GOT3 (cell line): ENCODE results near the gene CHMP6.

Source experiments
- DNase-seq: peaks from one replicate; lab custom pipeline; 2025; ENCODE audit warnings: mixed read lengths; lab: John Stamatoyannopoulos, UW

The CHMP6 gene

DNA sequence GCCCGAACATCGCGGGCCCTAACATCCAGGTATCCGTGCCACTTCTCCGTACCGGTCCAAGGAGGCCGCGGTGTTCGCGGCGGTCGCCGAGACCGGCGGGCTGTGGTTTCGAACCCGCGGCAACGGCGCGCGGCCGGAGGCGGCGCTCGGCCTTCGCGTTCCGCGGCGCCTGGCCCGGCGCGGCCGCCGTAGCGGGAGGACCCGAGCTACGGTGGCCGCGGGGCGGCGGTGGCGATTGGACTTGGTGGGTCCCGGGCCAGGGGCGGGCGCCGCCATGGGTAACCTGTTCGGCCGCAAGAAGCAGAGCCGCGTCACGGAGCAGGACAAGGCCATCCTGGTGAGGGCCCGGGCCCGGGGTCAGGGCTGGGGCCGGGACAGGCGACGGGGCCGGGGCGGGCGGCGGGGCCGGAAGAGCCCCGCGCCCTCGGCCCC lies at the start of gene CHMP6:
Gene CHMP6 (plus strand): TSS at position 197 of the 432 bp plus-strand sequence. CDS start 78 bp downstream, at position 275.
- no peak for DNase-seq

DNA sequence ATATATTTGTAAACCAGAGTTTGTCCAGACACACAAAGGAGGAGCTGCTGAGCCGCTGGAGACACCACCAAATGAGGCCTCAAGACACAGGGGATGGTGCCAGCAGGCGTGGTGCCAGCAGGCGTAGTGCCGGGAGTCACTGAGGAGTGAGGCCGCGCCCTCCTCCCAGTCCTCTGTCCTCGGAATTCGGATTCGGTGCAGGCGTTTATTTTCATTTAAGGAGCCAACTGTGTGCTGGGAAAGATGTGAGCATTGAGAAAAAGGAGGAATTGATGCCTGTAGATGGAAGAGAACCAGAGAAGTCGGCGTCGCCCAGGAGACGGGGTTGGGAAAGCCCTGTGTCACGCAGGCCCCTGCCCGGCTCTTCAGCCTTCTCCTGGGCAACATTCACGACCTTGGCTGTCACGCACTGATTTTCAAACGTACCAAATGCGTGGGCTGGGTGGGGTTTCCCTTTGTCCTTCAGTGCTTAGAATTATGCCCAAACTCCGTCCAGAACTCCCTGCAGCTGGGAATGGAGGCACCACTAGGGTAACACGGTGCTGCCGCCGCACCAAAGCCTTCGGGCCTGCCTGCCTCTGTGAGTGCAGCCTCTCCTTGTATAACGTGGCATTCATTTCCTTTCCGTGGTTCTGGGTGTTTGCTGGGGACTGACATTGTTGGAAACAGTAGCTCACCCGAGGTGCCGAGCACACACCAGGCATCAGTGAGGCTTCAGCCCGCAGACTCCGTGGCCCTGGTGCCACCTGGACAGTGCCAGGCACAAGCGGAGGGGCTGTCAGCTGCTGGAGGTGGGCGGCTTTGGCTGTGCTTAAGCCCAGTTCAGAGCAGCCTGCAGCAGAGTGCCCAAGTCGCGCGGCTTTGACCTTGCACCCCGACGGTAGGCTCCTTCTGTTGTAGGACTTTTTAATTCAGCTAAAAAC lies 49.0 kb upstream of the CHMP6 start:
- DNase-seq = no peak

DNA sequence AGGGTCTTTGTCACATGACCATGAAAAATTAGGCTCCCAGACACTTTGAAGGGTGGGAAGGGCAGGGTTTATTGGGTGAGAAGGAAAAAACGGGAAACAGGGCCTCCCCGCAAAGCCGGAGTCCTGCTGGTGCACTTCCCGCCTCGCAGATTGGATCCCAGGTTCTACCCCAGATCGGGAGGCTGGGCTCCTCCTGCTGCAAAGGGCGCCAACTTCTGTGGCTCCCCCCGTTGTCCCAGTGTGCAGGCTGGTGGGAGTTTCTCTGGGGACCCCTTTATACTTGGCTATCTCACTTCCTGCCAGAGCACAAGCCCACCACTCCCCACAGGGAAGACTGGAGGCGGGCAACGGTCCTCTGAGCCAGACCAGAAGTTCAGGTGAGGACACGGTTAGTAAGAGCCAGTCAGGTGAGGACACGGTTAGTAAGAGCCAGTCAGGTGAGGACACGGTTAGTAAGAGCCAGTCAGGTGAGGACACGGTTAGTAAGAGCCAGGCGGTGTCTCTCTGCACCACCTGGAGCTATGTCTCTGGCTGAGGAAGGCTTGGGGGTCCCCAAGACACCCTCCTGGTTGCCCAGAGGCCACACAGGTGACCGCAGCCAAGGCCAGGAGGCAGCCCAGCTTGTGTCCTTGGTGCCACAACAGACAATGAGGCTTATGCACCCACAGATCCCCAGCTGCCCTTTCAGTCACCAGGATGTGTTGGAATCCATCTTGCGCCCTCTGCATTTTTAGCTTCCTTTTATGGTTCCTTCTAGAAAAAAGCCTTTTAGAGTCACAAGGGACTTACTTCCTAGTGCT lies 48.1 kb upstream of the CHMP6 start:
- no peak for DNase-seq

DNA sequence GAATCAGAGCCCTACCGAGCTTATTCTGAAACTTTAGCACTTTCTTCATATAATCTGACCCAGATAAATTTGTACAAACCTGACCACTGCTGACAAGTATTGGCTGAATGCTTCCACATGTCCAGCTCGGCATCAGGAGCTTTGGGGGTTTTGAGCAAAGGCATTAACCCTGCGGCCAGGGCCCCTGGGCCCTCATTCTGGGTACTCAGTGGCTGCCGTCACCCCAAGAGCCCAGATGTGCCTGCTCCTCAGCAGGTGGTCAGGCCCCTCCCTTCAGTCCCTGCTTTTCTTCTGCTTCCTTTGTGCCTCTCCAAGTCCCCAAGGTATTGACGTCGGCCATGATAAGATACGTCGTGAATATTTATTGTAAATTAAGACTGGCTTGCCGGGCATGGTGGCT lies 47.3 kb upstream of the CHMP6 start:
- DNase-seq = no peak

DNA sequence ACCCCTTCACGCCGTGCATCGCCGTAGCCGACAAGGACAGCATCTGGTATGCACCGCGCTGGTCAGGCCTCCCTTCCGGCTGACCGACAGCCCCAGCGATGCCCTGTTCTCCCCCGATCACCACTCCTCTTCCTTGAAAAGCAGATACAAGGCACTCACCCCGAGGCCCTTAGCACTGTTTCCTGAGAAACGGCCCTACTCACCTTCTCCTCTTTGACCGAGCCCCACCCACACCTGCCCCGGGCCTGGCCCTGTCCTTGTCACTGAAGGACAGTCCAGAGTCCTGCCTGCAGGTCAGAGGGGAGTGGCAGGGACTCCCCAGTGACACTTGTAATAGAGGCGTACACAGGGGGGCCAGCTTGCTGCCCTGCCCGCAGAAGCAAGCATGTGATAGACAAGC lies 45.9 kb upstream of the CHMP6 start:
- no peak for DNase-seq

DNA sequence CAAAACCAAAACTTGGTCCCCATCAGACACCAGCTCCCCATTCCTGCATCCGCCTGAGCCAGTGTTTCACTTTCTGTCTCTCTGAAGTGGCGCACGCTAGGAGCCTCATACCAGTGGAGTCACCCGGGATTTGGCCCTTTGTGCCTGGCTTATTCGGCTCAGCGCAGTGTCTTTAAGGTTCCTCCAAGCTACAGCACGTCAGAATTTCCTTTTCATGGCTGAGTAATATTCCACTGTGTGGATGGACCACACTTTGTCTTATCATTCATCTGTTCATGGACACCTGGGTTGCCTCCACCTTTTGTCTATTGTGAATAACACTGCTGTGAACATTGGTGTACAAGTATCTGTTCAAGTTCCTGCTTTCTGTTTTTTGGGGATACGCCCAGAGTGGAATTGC lies 45.2 kb upstream of the CHMP6 start:
- no peak for DNase-seq

DNA sequence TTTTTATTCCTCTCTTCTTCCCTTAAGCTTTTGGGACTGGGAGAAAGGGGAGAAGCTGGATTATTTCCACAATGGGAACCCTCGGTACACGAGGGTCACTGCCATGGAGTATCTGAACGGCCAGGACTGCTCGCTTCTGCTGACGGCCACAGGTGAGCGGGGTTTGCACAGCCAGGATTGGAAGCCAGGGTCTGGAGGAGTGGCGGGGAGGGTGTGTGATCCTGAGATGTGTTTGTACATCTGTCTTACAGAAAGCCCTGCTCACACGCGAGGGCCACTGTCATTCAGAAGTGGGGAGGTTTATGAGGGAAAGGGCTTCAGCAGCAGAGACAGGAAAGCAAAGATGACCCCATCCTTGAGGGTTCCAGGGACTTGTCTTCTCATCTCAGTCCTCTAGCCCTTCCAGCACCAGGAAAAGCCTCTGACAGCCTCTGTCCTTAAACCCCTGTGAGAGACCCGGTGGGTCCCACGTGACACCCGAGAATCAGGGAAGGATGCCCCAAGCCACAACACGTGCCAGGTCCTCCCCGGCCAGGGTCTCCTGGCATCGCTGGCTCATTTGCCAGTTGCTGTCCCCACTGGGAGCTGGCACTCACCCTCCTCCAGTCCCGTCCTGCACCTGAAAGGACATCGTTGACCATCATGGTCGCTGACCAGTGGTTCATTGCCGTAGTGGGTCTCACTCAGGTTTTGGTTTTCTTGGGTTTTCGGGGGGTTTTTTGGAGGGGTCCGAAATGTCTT lies 44.3 kb upstream of the CHMP6 start:
- DNase-seq = no peak

DNA sequence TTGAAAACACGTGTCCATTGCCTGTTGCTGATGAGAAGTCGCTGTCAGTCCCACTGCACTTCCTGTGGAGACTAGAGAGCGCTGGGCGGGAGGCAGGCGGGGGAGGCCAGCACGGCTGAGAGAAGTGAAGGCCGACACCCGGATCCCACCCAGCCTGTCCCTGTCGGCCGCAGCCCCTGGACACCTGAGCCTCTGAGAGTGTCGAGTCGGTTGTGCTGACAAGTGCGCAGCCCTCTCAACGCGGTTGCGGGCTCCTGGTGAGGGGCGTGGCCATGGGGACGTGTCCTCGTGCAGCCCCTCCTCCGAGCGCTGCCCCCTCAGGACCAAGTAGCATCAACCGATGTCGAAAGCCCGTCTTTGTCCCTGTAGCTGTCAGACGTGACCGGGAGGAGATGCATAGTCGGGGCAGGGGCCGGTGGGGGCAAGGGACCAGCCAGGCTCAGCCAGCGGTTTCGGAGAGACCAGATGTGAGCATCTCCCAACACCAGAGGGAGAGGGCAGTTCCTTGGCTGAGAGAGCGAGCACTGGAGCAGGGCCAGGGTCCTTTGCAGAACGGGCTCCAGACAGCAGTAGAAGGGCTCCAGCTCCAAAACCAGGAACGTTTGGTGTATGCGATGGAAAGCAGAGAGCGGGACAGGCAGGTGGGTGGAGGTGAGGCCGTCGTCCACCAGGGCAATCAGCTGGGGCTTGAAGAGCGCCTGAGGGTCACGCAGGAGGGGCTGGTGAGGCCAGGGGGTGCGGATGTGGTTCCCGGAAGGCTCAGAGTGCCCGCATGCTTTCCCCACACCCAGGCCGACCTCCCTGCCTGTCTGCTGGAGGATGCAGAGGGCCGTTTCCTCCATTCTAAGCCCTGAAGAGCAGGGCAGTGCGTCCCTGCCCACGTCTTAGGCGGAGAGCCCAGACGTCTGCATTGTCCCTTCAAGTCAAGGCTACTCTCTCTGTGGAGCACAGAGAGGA lies 43.3 kb upstream of the CHMP6 start:
- no peak for DNase-seq

DNA sequence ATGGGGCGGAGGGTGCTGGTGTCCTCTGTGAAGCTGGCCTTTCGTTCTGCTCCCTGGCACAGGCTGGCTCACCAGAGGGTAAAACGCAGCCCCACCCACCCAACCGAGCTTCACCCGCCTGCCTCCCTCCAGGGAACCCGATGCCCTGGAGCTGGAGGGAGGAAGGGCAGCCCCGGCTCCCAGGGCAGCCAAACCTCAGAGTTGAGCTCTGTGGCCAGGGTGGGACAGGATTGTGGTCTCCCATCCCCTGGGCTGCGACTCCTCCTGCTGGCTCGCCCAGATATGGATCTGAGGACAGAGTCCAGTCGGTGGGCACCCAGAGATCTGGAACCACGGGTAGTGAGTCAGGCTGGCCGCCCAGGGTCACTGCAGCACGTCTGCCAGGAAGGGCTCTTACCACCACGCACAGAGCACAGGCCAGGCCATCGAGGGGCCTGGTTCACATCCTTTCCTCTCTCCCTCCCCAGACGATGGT lies 42.6 kb upstream of the CHMP6 start:
- DNase-seq = no peak

DNA sequence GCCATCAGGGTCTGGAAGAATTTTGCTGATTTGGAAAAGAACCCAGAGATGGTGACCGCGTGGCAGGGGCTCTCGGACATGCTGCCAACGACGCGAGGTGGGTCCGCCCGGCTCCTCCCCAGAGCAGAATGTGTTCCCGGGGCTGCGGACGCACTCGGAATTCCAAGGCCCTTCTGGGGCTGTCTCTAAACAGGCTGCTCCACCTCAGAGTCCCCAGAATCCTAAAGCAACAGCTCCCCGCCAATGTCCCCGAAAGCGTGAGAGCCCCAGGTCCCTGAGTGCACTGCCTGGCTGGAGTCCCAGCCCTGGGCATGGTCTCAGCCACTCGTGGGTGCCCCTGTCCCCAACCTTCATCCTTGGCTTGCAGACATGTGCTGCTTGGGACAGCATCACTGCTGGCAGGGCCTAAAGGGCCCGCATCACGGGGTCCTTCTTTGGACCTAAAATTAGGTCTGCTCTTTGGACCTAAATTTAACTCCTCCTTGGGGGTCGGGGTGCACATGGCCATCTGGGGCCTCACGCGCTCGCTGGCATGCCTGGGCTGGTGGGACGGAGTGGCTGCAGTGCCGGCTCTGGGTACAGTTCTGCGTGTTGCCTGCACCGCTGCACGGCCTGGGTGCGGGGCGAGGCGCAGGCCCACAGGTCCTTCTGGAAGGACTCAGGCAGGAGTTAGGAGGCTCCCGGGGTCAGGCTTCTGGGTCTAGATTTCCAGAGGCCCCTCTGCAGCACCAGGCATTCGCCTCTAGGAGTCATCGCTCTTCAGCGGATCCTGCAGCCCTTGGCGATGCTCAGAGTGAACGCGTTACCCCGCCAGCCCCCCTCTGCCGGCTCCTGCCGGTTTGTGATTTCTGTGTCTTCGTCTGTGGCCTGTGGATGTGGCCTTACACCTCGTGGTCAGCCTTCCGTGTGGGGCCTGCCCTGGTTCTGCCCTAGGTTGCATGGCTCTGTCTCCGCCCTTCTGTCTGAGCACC lies 41.9 kb upstream of the CHMP6 start:
- no peak for DNase-seq

DNA sequence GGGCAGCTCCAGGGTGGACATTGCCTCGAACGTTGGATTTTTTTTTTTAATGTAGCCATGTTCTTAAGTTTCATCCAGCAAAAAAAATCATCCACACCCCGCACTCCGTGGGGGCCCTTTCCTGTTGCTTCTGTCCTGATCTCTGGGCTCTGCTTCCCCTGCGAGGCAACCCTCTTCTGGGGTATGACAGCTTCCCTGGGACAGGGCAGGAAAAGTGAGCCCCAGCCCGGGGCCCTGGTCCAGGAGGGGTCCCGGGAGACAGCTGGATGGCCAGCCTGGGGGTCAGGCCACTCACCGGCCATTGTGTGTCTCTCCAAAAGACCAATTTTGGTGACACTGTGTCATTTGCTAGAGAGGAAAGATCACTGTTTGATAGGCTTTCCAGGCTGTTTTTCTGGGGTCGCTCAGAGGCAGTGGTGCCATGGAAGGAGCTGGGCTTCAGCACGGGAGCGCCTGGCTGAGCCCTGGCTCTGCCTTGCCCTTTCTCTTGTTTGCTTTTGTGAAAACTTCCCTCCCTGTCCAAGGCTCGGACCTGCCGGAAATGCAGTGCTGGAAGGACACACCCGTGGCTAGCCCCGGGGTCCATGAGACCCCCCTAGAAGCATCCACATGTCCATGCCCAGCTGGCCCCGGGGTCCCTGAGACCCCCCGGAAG lies 41.0 kb upstream of the CHMP6 start:
- DNase-seq = no peak

DNA sequence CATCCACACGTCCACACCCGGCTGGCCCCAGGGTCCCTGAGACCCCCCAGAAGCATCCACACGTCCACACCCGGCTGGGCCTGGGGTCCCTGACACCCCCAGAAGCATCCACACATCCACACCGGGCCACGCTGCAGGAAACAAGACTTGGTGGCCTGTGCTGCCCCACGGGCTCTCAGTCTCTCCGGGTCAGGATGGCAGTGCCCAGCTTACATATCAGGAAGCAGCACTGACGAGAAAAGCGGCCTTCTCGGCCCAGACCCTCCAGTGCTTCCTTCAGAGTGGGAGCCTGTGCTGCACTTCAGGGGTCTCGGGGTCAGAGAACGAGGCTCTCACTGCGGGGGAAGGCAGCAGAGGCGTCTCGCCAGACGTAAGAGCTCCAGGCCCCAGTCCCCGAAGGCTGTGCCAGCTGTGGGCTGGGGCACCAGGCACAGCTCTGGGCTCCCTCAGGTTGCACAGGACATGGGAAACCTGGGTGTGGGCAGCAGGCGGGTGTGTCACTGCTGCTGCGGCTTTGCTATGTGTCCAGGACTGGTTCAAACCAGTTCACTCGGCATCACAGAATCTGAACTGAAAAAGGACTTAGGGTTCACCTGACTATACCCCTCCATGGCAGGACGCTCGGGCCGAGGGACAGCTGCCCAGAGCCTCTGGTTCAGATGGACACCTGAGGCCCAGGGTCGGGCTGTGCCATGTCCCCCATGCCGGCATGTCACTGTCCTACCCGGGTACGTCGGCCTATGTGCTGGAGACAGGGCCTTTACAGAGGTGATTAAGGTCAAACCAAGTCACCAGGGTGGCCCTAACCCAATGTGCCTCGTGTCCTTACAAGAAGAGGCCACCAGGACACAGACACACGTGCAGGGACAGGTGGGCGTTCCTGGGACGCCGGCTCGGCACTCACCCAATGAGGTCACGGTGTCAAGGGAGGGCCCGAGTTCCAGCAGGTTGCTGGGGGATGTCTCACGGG lies 40.2 kb upstream of the CHMP6 start:
- DNase-seq = no peak

DNA sequence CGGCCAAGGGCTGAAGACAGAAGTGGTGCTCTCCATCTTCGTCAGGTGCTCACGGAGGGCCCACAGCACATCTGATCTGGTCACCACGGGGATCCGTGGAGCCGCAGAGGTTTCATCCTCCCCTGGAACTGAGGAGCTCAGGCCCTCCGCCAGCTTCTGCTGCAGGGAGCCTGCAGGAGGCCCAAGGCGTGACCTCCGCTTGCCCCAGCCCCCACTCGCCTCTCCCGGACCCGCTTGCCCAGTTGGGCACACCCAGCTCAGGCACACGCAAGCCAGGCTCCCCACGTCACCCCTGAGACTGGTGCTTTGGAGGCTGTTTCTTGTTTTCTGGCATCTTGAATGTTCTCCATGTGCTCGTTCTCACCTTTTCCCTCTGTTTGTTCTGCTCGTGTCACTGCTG lies 39.4 kb upstream of the CHMP6 start:
- DNase-seq = no peak

DNA sequence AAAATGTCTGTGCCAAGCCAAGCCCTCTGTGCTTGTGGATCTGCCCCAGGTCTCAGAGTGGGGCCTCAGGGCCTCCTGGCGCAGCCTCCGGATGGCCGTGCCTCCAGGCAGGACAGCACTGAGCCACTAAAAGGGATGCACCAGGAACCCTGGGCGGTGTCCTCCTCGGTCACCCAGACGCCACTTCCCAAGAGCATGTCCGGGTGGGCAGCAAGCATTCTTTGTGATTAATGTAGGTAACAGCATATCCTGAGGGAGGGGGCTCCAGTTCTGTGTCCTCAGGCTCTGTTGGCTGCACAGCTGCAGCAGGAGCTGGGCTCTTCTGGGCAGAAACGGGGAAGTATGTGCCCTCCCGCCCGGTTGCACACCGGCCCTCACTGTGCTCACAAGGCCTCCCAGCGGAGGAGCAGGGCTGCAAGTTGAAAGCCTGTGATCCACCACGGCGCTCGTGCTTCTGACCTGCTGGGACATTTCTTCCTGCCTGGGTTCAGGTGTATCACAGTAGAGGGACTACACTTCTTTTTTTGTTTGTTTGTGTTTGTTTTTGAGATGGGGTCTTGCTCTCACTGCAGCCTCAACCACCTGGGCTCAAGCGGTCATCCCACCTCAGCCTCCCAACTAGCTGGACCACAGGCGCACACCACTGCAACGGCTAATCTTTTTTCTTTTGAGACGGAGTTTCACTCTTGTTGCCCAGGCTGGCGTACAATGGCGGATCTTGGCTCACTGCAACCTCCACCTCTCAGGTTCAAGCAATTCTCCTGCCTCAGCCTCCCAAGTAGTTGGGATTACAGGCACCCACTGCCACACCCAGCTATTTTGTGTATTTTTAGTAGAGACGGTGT lies 37.9 kb upstream of the CHMP6 start:
- no peak for DNase-seq

DNA sequence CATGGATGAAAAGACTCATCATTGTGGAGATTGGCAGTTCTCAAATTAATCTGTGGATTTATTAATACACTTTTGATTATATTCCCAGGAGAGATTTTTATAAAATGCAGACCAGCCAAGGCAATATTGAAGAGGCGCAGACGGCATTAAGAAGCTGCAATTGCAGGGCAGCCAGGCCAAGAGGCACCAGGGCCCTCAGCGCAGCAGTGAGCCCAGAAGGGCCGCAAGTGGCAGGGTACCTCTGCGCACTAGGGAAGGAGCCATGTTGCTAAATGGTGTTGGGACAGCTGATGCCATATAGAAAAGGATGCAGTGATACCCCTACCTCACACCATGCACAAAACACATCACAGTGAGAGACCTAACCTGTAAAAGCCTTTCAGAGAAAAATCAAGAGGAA lies 36.6 kb upstream of the CHMP6 start:
- no peak for DNase-seq

DNA sequence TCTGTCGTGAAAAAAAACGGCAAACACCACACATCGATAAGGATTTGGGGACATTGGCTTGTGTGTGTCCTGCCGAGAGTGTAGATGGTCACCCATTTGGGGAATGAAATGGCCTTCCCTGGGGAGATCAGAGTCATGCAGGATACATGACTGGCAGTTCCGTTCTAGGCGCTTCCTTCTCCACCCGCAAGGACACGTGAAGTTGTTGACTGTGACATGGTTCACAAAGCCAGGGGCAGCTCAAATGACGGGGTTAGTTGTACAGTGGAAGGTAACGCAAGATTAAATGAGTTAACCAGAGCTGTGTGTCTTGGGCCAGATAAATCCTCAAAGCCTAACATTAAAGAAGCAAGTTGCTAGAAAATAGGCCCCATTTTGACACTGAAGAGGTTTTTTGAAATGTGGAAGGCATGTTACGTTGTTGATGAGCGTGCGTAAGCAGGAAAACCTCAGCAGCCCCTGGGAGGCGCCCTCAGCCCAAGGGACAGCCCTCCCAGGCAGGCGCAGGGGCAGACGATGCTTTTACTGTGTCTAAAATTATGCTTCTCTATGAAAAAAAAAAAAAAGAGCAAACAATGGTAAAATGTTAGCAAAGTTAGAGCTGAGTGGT lies 35.9 kb upstream of the CHMP6 start:
- DNase-seq = no peak
